ENCODE data around the gene CHCHD6. TPM values are rescaled to one million over a fixed set of nuclear protein-coding genes. Genes with fewer than 3 reads are reported as not detected.
"Not testable (repeated sequence)": the region's sequence is repeated elsewhere in the genome, so short reads cannot be mapped to it uniquely, and the experiment has no call there.

CHCHD6 gene
- total RNA-seq, 2 donors from 2014 or later, result 9.3 to 13.2 TPM

- DNase-seq, result no peak
Observed at GRCh38 chr3:126781889-126782491, 78.0 kb downstream of the CHCHD6 start.

GRCh38 chr3:126782536-126782935, 78.5 kb downstream of the CHCHD6 start:
- no peak for TF ChIP-seq CTCF (IDR thresholded peaks at IDR 0.05)
- Histone ChIP-seq H3K36me3 (no peaks in the 10 kb centered on the region), H3K4me3 (no peak overlapping the region), H3K27me3 (no peaks in the 10 kb centered on the region), H3K27ac (peak overlapping the region; percentile 36), H3K9ac (ENCODE audit: low read depth in 2 of 2, low read length in 2 of 2) (no peak overlapping the region), H3K9me3 (no peaks in the 10 kb centered on the region), H3K4me1 (no peaks in the 10 kb centered on the region)
- peak; percentile 71 for DNase-seq
- intact Hi-C loops (cut with DNase I), result no loop called here

More at GRCh38 chr3:126781889-126782491, 78.0 kb downstream of the CHCHD6 start:
- Histone ChIP-seq H3K27ac (peak overlapping the region; percentile 36), H3K9me3 (no peaks in the 10 kb centered on the region), H3K36me3 (no peaks in the 10 kb centered on the region), H3K4me1 (no peaks in the 10 kb centered on the region), H3K27me3 (no peaks in the 10 kb centered on the region), H3K4me3 (no peak overlapping the region), H3K9ac (ENCODE audit: low read depth in 2 of 2, low read length in 2 of 2) (no peak overlapping the region)
- intact Hi-C loops (cut with DNase I), result no loop called here
- no peak for TF ChIP-seq CTCF (IDR thresholded peaks at IDR 0.05)

- H3K9me3 ChIP-seq, result no peaks in the 10 kb centered on the region
- H3K36me3 ChIP-seq, result no peaks in the 10 kb centered on the region
- no peak for TF ChIP-seq CTCF (IDR thresholded peaks at IDR 0.05)
- H3K27ac ChIP-seq, result no peak overlapping the region
- H3K4me3 ChIP-seq, result no peak overlapping the region
- intact Hi-C loops (cut with DNase I), result no loop called here
- no peaks in the 10 kb centered on the region for H3K27me3 ChIP-seq
- no peak for DNase-seq
- H3K9ac ChIP-seq (ENCODE audit: low read depth in 2 of 2, low read length in 2 of 2), result no peak overlapping the region
- H3K4me1 ChIP-seq, result no peaks in the 10 kb centered on the region
Observed at GRCh38 chr3:126784254-126784653, 80.2 kb downstream of the CHCHD6 start.

- H3K27ac ChIP-seq; H3K36me3 ChIP-seq; H3K27me3 ChIP-seq; H3K9ac ChIP-seq (ENCODE audit: low read depth in 2 of 2, low read length in 2 of 2); DNase-seq; intact Hi-C loops (cut with DNase I); H3K9me3 ChIP-seq; H3K4me1 ChIP-seq; H3K4me3 ChIP-seq: not testable (repeated sequence)
Observed at GRCh38 chr3:126791320-126791719, 87.3 kb downstream of the CHCHD6 start.

GRCh38 chr3:126792998-126793397, 89.0 kb downstream of the CHCHD6 start:
- no peak overlapping the region for H3K4me3 ChIP-seq
- H3K9me3 ChIP-seq, result no peaks in the 10 kb centered on the region
- TF ChIP-seq CTCF (IDR thresholded peaks at IDR 0.05), result no peak
- DNase-seq, result no peak
- no peaks in the 10 kb centered on the region for H3K27me3 ChIP-seq
- no peak overlapping the region for H3K9ac ChIP-seq (ENCODE audit: low read depth in 2 of 2, low read length in 2 of 2)
- H3K27ac ChIP-seq, result no peak overlapping the region
- no peaks in the 10 kb centered on the region for H3K4me1 ChIP-seq
- intact Hi-C loops (cut with DNase I), result no loop called here
- H3K36me3 ChIP-seq, result no peaks in the 10 kb centered on the region

GRCh38 chr3:126797563-126797962, 93.5 kb downstream of the CHCHD6 start:
- TF ChIP-seq CTCF (IDR thresholded peaks at IDR 0.05), result no peak
- H3K4me3 ChIP-seq, result no peak overlapping the region
- DNase-seq, result no peak
- H3K9me3 ChIP-seq, result no peaks in the 10 kb centered on the region
- H3K27ac ChIP-seq, result no peak overlapping the region
- no peaks in the 10 kb centered on the region for H3K36me3 ChIP-seq
- H3K27me3 ChIP-seq, result no peaks in the 10 kb centered on the region
- H3K4me1 ChIP-seq, result no peaks in the 10 kb centered on the region
- intact Hi-C loops (cut with DNase I), result no loop called here
- H3K9ac ChIP-seq (ENCODE audit: low read depth in 2 of 2, low read length in 2 of 2), result no peak overlapping the region

Measured in colonic mucosa (tissue), 4 donors.